H1 (cell line): ENCODE data around the gene PMEPA1. TPM values are rescaled to one million over a fixed set of nuclear protein-coding genes. Genes with fewer than 3 reads are reported as not detected.

Source experiments
- CTCF ChIP-seq, 3 experiments: IDR thresholded peaks; 1 replicate in 2 of 3; 2 replicates in 1 of 3; pipeline versions ENCODE4 v1.5.1 to v1.6.1; 2011; ENCODE audit warnings: low read length in 3 of 3, mild to moderate bottlenecking in 3 of 3, inconsistent platforms in 2 of 3, low read depth in 1 of 3, moderate library complexity in 1 of 3; ENCODE audit not compliant: insufficient read depth in 1 of 3; ENCODE audit errors: control extremely low read depth in 1 of 3
- EGR1 ChIP-seq: IDR thresholded peaks from 2 replicates; pipeline ENCODE4 v1.6.1; 2011; ENCODE audit warnings: low read depth, low read length, borderline replicate concordance
- FOSL1 ChIP-seq: IDR thresholded peaks from 2 replicates; pipeline ENCODE4 v1.6.1; 2011; ENCODE audit warnings: mild to moderate bottlenecking, low read depth, low read length, moderate library complexity; ENCODE audit not compliant: insufficient read depth
- RXRA ChIP-seq: IDR thresholded peaks from 2 replicates; pipeline ENCODE4 v1.6.1; 2011; ENCODE audit warnings: low read depth, mild to moderate bottlenecking, low read length, moderate library complexity; ENCODE audit not compliant: insufficient read depth
- SRF ChIP-seq: IDR thresholded peaks from 2 replicates; pipeline ENCODE4 v1.6.1; 2011; ENCODE audit warnings: mild to moderate bottlenecking, low read depth, low read length, moderate library complexity
- TAF7 ChIP-seq: optimal IDR thresholded peaks from 2 replicates; pipeline ENCODE3; 2011; ENCODE audit warnings: low read depth, mild to moderate bottlenecking, inconsistent platforms, low read length, moderate library complexity, borderline replicate concordance
- polyA plus RNA-seq, 7 experiments: library from polyadenylated mRNA; depleted of rRNA in 3 of 7; stranded (reverse) in 5 of 7; unstranded in 2 of 7; fragments of >200 nt in 5 of 7; fragments of 200-250 nt in 2 of 7; gene quantifications; 1 replicate in 5 of 7; 2 replicates in 1 of 7; 4 replicates in 1 of 7; pipeline versions ENCODE4 v1.2.1 to v1.2.3, GENCODE V29; 2011 to 2013; ENCODE audit warnings: missing spikeins in 2 of 7, mixed read lengths in 2 of 7
- total RNA-seq: library from RNA; stranded (reverse); fragmentation: NEBNext Ultra II Directional; extraction: Animal tissue kit (Norgen Biotek cat#: 25700); gene quantifications from 2 replicates; pipeline ENCODE4 v1.2.1, GENCODE V29; 2021
- TF ChIP-seq, protein P1 (sequence below): fragments of 300-600 bp; sonication (generic); IDR thresholded peaks from 2 replicates; pipeline ENCODE4 v1.7.1; 2012; ENCODE audit warnings: low read length, moderate library complexity, mild to moderate bottlenecking, inconsistent platforms; ENCODE audit not compliant: insufficient replicate concordance

Gene PMEPA1
- total and polyA plus RNA-seq, 2 of the 8 experiments (the other 6 are each of a cell fraction or from before 2014, with no cell fraction given): 12.7 to 20.5 TPM

GRCh38 chr20:57638173-57638894 lies 71.5 kb downstream of the PMEPA1 start (continued):
- TF ChIP-seq RXRA (no peak), EGR1 (no peak), FOSL1 (no peak), TAF7 (no peak), CTCF (IDR thresholded peaks at IDR 0.05; ENCODE audit: control extremely low read depth in 1 of 3, insufficient read depth in 1 of 3, low read depth in 1 of 3, low read length in 3 of 3) (no peak), SRF (no peak)
- TF ChIP-seq, protein P1, sequence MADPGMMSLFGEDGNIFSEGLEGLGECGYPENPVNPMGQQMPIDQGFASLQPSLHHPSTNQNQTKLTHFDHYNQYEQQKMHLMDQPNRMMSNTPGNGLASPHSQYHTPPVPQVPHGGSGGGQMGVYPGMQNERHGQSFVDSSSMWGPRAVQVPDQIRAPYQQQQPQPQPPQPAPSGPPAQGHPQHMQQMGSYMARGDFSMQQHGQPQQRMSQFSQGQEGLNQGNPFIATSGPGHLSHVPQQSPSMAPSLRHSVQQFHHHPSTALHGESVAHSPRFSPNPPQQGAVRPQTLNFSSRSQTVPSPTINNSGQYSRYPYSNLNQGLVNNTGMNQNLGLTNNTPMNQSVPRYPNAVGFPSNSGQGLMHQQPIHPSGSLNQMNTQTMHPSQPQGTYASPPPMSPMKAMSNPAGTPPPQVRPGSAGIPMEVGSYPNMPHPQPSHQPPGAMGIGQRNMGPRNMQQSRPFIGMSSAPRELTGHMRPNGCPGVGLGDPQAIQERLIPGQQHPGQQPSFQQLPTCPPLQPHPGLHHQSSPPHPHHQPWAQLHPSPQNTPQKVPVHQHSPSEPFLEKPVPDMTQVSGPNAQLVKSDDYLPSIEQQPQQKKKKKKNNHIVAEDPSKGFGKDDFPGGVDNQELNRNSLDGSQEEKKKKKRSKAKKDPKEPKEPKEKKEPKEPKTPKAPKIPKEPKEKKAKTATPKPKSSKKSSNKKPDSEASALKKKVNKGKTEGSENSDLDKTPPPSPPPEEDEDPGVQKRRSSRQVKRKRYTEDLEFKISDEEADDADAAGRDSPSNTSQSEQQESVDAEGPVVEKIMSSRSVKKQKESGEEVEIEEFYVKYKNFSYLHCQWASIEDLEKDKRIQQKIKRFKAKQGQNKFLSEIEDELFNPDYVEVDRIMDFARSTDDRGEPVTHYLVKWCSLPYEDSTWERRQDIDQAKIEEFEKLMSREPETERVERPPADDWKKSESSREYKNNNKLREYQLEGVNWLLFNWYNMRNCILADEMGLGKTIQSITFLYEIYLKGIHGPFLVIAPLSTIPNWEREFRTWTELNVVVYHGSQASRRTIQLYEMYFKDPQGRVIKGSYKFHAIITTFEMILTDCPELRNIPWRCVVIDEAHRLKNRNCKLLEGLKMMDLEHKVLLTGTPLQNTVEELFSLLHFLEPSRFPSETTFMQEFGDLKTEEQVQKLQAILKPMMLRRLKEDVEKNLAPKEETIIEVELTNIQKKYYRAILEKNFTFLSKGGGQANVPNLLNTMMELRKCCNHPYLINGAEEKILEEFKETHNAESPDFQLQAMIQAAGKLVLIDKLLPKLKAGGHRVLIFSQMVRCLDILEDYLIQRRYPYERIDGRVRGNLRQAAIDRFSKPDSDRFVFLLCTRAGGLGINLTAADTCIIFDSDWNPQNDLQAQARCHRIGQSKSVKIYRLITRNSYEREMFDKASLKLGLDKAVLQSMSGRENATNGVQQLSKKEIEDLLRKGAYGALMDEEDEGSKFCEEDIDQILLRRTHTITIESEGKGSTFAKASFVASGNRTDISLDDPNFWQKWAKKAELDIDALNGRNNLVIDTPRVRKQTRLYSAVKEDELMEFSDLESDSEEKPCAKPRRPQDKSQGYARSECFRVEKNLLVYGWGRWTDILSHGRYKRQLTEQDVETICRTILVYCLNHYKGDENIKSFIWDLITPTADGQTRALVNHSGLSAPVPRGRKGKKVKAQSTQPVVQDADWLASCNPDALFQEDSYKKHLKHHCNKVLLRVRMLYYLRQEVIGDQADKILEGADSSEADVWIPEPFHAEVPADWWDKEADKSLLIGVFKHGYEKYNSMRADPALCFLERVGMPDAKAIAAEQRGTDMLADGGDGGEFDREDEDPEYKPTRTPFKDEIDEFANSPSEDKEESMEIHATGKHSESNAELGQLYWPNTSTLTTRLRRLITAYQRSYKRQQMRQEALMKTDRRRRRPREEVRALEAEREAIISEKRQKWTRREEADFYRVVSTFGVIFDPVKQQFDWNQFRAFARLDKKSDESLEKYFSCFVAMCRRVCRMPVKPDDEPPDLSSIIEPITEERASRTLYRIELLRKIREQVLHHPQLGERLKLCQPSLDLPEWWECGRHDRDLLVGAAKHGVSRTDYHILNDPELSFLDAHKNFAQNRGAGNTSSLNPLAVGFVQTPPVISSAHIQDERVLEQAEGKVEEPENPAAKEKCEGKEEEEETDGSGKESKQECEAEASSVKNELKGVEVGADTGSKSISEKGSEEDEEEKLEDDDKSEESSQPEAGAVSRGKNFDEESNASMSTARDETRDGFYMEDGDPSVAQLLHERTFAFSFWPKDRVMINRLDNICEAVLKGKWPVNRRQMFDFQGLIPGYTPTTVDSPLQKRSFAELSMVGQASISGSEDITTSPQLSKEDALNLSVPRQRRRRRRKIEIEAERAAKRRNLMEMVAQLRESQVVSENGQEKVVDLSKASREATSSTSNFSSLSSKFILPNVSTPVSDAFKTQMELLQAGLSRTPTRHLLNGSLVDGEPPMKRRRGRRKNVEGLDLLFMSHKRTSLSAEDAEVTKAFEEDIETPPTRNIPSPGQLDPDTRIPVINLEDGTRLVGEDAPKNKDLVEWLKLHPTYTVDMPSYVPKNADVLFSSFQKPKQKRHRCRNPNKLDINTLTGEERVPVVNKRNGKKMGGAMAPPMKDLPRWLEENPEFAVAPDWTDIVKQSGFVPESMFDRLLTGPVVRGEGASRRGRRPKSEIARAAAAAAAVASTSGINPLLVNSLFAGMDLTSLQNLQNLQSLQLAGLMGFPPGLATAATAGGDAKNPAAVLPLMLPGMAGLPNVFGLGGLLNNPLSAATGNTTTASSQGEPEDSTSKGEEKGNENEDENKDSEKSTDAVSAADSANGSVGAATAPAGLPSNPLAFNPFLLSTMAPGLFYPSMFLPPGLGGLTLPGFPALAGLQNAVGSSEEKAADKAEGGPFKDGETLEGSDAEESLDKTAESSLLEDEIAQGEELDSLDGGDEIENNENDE: no peak
